ENCODE data around the gene PDAP1.
"Not testable (repeated sequence)": the region's sequence is repeated elsewhere in the genome, so short reads cannot be mapped to it uniquely, and the experiment has no call there.

Gene PDAP1

DNA sequence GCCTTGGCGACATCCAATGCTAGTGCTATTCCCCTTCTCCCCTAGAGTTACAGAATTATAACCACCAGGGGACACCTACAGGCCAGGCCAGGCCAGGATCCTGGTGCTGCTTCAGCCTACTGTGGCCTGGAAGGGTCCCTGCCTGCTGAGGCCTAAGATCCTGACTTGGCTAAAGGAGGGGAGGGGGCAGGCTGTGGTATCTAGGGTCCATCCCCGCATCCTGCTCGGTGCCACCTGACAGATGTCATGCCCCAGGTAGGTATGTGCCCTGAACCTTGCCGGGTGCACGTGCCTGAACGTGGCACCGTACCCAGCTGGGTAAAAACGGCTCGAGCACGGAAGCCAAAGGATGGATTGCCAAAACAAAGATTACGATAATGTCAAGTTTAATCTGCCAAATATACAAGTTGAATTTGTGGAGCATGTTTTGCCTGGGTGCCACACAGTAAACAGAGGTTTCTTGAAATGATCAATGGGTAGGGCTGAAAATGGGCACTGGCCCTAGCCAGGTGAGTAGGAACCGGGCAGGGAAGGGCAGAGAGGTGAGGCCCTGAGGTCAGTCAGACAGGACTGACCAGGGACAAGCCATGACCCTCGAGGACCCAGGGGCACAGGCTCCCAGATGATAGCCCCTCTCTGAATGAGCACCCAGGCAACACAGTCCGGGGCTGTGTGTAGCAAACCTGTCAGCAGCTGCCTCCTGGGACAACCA is 12.6 kb downstream of the PDAP1 start:
- no peak for DNase-seq

DNA sequence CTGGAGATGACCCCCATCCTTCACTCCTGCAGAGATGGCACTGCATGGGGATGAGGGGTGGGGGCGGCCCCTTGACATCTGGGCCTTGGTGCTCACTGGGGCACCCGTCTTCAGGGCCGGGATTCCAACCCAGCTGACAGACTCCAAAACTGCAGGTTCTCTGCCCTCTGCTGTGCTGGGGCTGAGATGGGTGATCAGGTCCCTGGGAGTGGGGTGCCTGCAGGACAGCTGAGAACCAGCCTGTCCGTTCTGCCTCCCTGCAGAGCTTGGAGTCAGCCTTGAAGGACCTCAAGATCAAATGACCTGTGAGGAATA is 14.3 kb downstream of the PDAP1 start:
- DNase-seq, result no peak

DNA sequence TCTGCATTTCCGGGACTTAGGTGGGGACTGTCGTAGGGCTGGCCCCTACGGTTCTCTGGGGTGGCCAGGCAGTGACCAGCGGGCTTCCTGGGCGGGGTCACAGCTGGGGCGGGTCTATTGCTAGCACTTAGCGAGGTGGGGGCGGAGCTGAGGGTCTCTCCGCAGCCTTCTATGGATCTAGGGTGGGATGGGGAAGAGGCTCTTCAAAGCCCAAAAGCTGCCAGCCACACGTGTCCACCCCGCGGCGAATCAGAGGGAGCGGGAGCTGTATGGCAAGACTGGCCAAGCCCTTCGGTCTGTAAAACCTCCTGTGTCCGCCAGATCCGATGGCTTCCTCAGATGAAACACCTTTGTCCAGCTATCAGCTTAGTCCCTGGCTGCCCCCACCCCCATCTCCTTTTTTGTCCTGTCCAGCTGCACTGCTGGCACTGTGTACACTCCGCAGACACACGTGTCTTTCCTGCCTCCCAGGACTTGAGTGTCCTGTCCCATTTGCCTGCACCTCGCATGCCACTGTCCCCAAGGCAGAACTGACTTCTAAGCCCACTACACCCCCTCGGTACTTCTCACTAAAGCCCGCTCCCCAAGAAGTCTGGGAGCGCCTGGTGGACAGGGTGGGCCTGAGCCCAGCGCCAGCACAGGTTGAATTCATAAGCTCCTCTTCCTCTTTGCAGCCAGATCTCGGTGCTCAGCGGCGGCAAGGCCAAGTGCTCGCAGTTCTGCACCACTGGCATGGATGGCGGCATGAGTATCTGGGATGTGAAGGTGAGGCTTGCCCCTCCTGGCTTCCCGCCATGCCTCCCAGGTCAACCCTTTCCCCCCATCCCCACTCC is 14.8 kb downstream of the PDAP1 start:
- peak; percentile 92 for DNase-seq

DNA sequence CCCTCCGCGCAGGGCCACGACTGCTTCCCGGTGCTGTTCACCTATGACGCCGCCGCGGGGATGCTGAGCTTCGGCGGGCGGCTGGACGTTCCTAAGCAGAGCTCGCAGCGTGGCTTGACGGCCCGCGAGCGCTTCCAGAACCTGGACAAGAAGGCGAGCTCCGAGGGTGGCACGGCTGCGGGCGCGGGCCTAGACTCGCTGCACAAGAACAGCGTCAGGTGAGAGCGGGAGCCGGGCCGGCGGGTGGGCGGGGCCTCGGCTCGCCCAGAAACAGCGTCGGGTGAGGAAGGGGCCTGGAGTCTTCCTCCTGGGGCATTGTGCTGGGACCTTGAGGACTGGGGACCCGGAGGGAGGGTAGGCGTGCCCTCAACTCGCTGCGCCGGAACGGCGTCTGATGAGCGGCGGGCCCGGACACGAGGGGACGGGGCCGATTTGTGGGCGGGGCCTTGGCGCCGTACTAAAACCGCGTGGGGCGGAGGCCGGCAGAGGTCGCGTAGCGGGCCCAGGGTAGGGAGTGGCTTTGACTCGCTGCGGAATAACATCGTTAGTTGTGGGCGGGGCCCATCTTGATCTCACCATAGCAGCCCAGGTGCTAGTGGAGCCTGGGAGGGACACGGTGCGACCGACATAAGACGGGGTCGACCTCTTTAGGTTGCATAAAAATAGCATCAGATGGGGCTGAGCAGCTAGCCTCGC is 15.6 kb downstream of the PDAP1 start:
- DNase-seq, result peak; percentile 92

DNA sequence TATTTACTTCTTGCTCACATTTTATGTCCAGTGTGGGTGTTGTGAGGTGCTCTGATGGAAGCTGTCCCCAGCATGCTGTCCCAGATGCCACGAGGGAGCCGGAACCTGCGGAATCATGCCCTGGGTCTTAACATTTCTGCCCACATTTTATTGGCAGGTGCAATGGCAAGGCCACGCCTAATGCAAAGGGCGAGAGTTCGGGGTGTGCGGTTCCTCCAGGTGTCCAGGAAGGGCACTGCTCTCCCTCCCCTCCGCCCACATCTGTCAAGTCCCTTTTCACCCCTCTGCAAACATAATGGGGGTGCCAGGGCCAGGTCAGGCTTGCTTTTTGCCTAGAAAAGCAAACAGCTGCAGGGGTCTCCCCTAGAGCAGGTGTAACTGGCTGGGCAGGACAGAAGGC is 16.4 kb downstream of the PDAP1 start:
- no peak for DNase-seq

DNA sequence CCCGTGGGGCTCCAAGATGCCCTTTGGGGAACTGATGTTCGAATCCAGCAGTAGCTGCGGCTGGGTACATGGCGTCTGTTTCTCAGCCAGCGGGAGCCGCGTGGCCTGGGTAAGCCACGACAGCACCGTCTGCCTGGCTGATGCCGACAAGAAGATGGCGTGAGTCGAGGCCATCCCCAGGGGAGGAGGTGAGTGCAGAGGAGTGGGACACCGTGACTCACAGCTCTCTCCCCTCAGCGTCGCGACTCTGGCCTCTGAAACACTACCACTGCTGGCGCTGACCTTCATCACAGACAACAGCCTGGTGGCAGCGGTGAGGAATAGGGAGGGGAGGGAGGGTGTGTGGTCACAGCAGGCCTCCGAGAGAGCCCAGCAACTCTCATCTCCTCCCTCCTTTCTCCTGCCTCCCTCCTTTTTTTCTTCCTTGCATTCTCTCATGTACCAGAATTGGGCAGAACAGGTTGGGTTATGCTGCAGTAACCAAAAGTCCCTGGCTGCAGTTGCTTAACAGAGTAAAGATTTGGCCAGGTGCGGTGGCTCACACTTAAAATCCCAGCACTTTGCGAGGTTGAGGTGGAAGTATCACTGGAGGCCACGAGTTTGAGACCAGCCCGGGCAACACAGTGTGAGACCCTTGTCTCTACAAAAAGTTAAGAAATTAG is 17.3 kb downstream of the PDAP1 start:
- DNase-seq, result no peak

DNA sequence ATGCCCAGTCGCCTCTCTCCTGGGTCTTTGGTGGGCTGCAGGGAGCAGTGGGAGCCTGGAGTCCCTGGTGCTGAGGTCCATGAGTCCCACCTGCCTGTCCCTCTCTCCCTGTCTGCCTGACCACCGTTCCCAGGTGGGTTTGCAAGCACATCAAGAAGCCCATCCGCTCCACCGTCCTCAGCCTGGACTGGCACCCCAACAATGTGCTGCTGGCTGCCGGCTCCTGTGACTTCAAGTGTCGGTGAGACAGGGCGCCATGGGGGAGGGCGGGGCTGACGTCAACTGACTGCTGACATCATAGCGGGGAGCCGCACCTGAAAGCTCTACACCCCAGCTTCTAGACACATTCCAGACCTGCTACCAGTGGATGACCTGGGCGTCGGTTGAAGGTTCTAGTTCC is 18.6 kb downstream of the PDAP1 start:
- no peak for DNase-seq

DNA sequence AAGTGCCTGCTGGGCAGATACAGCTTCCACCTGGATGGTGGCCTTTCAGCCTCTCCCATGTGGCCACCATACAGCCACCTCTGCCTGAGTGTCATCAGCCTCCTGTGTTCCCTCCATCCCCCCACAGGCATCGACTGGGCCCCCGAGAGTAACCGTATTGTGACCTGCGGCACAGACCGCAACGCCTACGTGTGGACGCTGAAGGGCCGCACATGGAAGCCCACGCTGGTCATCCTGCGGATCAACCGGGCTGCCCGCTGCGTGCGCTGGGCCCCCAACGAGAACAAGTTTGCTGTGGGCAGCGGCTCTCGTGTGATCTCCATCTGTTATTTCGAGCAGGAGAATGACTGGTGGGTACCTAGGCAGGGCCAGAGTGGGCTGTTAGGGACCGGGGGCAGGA is 20.5 kb downstream of the PDAP1 start:
- DNase-seq, result no peak

DNA sequence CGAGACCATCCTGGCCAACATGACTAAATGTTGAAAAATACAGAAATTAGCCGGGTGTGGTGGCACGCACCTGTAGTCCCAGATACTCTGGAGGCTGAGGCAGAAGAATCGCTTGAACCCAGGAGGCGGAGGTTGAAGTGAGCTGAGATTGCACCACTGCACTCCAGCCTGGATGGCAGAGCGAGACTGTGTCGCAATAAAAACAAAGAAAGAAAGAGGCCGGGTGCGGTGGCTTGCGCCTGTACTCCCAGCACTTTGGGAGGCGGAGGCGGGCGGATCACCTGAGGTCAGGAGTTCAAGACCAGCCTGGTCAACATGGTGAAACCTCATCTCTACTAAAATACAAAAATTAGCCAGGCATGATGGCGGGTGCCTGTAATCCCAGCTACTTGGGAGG is 21.2 kb downstream of the PDAP1 start:
- DNase-seq, result not testable (repeated sequence)

DNA sequence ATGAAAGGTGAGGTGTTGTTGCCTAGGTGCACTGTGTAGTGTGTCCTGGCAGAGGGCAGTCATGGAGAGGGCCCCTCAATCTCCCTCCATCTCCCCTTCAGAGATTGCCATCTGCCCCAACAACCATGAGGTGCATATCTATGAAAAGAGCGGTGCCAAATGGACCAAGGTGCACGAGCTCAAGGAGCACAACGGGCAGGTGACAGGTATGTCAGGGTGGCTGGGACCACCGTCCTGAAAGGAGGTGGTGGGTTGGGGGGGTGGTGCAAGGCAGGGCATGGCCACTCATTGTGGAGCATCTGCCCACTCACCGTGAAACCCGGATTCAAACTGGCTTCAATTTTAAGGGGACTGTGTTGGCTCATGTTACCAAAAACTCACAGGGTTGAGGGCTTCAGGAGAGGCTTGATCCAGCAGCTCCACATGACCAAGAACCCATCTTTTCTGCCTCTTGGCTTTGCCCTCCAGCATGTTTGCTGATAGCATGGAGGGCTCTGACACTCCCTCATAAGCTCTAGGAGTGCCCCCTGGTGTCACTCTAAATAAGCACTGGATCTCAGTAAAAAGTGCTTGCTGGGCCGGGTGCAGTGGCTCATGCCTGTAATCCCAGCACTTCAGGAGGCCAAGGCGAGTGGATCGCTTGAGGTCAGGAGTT is 21.7 kb downstream of the PDAP1 start:
- DNase-seq, result no peak

DNA sequence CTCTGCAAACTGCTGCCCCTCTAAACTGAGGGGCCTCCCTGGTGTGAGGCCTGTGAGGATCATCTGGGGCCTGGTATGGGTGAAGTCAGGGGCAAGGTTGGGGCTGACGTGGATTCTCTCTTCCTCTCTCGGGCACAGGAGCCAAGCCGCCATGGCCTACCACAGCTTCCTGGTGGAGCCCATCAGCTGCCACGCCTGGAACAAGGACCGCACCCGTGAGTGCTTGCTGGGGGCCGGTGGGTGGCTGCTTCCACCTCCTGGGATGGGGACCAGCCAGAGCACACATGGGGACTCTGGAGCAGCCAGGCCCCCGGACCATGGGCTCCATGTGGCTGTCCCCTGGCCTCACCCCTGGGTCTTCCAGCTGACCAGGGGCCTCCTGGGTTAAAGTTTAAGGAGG is 22.8 kb downstream of the PDAP1 start:
- no peak for DNase-seq

DNA sequence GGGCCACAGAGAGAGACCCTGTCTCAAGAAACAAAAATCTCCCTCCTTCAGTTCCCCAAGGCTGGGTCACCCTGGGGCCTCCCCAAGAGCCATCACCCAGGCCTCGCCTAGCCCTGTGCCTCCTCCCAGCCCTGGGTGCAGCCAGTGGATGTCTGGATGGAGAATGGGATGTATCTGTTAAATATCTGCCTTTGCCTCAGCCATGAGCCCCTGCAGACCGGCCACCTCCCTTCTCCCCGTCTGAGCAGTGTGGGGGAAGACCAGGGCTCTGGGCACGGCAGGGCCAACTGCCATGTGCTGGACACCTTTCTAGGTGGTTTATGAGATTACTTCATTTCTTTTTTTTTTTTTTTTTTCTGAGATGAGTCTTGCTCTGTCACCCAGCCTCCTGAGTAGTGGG is 23.9 kb downstream of the PDAP1 start:
- DNase-seq, result no peak

DNA sequence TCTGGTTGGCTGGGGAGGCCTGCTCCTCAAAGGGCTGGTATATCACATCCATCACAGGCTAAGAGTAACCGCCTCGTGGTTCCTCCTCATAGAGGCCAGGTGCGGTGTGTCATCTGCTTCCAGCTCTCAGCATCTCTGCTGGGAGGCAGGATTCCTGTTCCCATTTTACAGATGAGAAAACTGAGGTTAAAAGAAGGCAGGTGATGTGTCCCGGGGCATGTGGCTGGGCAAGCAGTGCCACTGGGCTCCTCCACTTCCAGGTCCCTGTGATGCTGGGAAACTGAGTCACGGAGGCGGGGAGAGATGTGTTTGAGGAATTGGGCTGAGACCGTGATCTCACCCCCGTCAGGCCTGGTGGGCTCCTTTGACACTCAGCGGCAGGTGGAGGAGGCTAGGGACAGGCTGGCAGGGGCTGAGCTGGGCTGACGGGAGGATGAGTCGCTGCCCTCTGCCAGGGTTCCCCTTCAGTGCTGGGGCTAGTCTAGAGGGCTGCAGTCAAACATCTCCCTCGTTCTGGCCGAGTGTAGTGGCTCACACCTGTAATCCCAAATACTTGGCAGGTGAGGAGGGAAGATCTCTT is 24.5 kb downstream of the PDAP1 start:
- no peak for DNase-seq

DNA sequence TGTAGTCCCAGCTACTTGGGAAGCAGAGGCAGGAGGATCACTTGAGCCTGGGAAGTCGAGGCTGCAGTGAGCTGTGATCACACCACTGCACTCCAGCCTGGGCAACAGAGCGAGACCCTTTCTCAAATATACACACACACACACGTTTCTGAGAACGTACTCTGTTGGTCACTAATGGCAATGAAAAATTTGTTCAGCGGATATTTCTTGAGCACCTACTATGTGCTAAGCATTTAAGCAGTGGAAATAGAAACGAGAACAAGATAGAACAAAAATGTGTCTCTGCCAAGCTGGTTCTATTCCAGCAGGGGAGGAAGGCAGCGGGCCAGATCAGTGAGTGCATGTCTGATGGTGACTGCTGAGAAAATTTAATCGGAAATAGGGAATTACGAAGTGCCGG is 25.2 kb downstream of the PDAP1 start:
- no peak for DNase-seq

DNA sequence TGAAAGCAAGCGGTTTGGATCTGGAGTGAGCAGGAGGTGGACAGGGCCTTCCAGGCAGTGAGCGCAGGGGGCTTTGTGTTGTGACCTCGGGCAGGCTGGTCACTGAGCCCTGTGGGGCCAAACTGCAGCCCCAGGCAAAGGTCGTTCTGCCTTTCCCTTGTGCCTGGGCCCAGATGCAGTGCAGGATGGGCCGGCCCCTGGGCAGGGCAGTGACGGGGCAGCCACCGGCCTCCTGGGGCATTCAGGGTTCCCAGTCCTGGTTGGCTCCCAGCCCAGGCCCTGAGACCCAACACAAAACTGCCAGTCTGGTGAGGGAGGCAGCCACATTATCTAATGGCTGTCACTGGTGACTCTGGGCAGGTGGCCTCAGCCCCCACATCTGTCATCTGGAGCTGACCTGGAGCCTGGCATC is 26.7 kb downstream of the PDAP1 start:
- no peak for DNase-seq

DNA sequence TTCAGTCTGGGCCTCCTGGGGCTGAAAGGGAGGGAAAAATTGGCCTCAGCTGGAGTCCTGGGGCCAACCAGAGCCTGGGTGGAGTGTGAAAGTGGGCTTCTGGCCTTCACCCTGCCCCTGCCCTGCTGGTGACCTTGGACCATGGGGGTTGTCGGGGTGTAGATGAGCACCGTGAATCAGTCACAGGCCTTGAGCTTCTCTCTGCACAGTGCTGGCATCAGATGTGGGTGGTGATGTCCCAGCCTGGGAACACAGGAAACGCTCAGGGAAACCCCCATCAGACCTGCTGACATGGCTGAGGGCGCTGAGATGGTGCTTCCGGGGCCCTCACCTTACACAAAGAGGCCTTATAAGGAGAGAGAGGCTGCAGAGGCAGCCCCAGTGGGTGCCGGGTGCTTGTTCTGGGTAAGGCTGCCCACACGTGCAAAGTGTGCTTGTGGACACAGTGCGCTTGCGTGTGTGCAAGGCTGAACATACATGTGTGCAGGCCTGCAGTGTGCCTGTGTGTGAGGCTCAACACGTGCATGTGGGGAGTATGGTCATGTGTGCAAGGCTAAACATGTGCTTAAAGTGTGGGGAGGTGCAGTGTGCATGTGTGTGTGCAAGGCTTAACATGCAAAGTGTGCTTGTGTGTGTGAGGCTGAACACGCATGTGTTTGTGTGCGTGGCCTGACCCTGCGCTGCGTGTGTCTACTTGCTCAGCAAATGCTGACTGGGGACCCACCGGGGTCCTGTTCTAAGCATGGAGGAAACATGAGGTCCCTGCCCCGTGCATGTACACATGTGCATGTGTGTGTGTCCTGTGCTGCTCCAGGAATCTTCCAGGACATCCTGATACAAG is 27.4 kb downstream of the PDAP1 start:
- DNase-seq, result no peak

DNA sequence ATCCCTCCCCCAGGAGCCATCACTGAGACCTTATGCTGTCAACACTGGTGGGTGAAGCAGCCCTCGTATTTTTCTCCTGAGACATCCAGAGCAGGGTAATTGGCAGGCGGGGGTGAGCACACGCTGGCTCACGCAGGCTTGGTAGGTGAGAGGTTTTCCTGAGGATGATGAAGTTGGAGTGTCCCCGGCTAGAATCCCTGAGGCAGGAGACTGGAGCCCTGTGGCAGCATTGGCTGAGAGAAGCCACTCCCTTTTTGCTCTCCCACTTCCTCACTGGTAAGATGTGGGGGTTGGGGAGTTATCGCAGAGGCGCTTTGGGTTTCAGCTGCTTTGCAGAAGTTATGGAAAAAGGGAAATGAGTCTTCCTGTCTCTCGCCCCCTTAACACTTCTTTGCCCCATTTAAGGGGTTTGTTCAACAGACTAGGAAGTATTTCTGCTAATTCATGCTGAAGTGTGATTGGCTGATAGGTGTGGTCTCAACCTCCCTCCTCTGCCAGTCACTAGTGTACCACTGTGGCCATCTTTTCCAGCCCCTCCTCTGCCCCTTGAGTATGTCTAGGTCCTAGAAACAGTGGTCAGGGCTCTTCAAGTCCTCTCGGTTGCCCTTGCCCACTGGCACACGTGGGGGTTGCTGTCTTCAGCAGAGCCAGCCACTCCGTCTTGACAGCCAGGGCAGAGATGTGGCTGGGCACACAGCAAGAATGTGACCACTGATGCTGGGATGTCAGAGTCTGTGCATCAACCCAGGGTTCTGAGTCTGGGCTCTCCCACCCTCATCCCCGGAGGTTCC is 28.2 kb downstream of the PDAP1 start:
- DNase-seq, result no peak

DNA sequence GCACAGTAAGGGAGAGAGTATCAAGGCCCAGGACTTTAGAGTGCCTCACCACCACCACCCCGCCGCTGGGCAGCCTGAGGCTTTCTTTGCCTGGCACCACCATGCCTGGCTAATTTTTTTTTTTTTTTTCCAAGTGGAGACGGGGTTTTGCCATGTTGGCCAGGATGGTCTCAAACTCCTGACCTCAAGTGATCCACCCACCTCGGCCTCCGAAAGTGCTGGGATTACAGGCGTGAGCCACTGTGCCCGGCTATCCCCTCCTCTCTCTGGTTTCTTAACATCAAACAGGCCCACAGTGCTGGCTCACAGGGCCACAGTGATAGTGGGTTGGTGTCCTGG is 28.7 kb downstream of the PDAP1 start:
- not testable (repeated sequence) for DNase-seq

DNA sequence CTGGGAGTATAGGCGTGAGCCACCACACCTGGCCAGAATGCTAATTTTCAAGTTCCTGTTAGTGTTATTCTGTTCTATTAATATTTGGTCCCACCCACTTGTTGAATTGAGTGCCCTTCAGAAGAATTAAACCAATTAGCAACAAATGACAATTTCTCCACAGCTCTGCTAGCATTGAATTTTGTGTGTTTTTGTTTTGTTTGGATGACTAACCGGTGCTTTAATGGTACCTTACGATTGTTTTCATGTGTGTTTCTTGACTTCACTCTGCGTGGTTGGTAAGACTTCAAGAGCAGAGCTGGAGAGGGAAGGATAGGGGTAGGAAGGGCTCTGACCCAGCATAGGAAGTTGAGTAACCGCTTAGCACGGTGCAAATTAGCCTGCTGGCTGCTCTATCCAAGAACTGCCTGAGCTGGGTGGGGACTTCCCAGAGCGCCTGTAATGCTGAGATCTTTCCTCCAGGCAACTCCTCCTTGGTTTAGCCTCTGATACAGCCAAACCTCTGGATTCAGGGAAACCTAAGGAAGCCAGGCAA is 29.3 kb downstream of the PDAP1 start:
- DNase-seq, result no peak

DNA sequence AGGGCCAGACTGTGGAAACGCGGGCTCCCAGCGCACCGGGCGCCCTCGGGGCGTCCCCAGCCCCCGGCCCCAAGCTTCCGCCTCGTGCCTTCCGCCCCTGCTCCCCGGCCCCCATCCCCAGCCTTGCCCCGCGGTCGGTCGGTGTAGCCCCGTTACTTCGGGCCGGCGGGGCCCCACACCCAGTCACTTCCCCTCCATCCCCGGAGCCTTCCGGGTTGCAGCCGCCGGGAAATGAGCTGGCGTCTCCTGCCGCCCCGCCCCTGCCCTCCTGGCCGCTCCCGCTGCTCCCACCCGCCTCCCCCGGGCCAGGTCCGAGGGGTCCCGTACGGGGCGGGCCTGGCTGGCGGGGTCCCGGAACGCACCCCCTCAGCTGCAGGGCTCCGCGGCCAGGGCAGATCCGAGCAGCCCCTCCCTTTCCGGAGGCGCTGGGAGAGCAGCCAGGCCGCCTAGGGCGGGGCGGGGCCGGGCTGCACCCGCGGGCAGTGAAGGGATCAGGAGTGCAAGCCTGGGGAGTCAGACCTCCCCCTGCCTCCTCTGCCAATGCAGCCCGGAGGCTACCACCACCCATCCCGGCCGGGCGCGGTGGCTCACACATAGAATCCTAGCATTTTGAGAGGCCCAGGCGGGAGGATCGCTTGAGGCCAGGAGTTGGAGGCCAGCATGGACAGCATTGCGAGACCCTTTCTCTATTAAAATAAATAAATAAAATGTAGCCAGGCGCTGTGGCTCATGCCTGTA is 33.2 kb downstream of the PDAP1 start:
- DNase-seq, result peak; percentile 33
